Measurements from ENCODE around the gene TACC2.

The TACC2 gene

DNA sequence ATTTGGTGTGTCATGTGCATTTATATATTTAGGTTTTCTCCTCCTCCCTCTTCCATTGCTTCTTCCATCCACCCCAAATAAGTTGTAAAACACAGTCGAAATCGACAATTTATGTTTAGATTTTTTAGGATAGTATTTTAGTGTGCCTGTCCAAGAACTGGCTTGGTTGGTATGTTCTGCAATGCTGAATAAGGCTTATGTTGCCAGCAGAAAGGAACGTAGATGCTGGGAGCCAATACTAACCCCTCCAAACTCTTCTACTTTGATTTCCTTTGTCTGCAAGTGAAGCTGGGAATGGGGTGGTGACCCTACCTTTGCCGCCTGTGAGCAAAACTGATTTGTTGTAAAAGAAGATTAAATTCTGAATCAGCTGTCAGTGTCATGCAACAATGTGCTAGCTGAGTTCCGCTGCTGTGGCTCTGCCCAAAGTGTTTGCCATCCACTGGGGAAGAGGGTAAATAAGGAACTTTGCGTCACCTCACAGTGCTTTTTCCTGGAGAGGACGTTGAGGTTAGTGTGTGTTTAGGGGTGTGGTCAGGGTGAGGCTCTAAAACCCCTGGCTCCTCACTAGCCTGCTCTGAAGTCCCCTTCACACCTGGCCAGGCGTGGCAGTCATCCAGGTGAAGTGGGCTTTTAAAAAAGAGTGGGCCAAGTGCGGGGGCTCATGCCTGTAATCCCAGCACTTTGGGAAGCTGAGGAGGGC lies 44.4 kb downstream of the TACC2 start:
- DNase-seq: no peak

DNA sequence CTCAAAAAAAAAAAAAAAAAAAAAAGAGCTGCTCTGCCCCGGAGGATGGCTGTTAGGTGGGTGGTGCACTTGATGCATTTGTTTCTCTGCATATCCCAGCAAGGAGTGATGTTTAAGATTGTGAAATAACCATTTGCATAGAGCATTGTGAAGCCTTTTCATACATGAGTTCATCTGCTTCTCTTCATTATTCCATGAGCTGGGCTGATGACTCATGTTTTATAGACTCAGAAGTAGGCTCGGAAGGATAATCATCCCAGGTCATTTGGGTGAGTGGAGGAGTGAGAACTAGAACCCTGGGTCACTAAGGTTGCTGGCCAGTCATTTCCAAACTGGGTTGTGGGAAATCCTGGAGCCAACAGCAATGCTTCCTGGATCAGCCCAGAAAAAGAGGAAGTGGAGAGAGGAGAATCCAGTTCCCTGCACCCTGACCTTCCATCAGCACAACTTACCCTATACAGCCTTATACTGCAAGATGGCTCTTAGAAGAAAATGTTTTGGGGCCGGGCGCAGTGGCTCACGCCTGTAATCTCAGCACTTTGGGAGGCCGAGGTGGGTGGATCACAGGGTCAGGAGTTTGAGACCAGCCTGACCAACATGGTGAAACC lies 45.3 kb downstream of the TACC2 start:
- DNase-seq: no peak

DNA sequence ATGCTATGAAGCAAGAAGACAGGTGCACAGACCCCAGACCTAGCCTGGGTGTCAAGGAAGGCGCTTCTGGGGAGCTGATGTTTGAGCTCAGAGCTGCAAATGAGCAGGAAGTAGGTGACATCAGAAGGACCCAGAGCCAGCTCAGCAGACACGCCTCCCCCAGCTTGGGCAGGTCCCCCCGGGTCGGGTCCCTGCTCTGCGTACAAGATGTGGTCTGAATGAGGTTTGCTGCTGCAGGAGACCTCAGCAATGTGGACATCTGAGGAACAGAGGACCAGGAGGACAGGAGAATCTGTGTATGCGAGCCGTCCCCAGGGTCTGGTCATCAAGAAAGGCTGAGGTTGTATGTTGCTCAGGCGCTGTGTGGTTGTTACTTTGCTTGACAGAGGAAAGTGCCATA lies 51.8 kb downstream of the TACC2 start:
- DNase-seq: no peak

DNA sequence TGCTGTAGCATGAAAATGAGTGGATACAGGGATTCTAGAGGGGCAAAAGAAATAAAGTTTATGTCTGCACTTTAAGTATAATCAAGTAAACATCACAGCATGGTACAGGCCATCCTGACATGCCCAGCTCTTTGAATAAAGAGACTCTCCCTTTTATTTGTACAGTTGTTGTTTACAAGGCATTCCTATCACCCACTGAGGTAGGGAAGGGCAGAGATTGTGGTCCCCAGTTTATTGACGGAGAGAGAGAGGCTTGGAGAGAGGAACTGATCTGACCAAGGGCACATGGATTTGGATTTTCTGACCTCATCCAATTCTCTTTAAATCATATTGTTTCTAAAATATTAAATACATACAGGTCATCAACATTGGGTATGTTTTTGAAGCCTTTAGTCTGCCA lies 53.9 kb downstream of the TACC2 start:
- no peak for DNase-seq

DNA sequence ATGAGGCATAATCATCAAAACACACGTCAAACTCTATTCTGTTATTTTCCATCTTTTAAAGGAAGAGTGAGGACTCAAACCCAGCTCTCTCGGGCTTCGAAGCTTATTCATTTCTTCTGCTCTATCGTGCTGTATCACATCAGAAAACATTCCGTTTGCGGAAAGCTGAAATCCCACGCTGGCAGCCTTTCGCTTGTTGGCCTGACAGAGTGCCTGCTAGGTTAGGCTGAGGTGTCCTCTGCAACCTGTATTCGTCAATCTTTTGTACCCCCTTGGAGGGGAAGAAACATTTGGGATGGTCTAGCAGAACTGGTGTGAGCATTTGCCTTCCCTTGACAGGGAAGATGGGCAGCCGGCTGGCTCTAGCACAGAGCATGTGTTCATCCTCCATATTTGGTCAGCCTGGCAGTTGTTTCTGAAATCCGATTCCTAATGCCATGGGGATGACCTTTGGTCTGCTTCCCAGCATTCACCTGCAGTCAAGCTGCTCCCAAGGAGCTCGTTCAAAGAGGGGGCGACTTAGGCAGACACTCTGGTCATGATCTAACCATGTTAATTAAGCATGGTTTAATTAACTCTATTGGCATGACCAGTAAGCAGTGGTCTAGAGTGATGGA lies 55.2 kb downstream of the TACC2 start:
- DNase-seq: no peak

DNA sequence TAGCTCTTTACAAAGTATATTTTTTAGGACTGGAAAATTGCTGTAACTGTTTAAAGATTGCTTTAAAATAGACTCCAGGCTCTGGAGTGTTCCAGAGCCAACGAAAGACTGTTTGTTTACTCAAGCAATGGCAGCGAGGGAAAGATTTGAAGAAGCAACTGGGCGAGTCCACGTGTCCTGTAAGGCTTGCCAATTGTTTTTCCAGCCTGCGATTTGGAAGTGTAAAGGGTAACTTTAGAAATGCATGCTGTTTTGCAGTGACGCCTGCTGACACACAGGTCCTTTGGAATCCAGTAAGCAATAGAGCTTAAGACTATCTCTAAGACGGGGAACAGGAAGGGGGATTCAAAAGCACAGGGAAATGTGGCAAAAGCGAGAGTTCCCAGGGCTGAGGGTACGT lies 55.8 kb downstream of the TACC2 start:
- no peak for DNase-seq

DNA sequence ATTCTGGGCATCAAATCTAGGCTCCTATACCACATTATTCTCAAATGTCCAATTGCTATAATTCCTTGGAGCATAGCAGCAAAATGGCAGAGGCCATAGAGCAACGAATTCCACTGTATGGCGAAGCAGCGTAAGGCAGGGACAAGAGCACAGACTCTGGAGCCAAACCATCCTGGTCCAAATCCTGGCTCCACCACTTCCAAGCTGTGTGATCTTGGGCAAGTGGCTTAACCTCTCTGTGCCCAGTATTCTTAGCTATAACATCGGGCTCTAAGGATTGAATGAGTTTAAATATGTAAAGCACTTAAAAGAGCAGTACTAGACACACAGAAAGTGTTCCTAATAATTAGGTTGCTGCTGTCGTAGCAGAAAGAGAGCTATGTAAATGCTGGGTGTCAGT lies 56.2 kb downstream of the TACC2 start:
- DNase-seq: no peak

DNA sequence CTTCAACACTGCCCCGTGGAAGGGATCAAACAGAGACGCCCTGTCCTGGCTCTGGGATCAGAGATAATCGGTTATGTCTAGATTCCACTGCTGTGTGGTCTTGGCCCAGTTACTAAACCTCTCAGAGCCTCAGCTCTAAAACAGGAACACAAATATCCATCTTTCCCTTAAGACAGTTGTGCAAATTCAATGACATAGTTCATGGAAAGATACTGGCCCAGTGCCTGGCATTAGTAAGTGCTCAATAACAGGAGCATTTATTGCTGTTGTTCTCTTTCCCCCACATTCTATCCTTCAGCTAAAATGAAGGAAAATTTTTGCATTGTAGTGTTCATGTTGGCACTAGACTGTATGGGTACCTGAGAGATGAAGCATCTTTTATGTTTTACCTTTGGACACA lies 58.6 kb downstream of the TACC2 start:
- DNase-seq: no peak

DNA sequence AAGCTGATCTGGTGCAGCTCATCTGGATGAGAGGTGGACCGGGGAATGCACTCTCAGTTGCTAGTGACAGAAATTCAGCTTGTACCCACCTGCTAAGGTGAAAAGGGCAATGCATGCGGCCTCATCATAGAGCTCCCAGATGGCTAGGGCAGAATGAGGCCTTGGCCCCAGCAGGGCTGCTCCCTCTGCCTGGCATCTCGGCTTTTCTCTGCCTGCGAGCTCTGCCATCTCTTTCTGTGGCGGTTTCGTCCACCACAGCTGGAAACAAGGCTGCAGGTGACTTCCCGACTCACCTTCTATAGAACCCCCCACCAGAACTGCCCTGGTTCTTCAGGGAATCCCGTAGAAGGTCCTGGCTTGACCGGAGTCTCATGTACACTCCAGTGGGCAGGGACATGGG lies 60.1 kb downstream of the TACC2 start:
- DNase-seq: no peak

DNA sequence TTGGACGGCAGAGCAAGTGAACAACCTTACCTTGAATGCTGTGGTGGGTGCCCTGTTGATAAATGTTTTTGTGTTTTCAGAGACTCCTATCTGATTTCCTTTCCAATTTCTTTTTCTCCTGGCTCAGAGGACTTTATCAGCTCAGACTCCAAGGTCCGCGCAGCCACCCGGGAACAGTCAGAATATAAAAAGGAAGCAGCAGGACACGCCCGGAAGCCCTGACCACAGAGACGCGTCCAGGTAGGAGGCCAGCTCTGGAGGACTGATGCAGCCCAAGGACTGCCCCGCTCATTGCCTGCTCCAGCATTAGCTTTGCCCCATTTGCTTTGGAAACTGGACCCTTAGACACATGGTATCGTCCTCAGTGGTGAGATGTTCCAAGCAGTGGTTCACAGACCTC lies 61.3 kb downstream of the TACC2 start:
- no peak for DNase-seq

DNA sequence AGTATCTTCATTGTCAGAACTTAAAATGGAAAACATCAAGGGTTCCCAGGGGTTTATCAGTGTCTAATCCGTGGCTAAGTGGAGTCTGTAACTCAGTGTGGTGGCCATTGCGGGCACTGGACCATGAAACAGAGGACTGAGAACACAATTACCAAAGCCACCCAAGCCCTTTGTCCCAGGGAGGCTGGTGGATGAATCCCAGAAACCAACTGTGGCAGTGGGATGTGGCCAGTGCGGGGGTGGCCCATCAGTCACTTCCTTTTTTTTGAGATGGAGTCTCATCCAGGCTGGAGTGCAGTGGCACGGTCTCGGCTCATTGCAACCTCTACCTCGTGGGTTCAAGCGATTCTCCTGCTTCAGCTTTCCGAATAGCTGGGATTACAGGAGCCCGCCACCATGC lies 61.8 kb downstream of the TACC2 start:
- DNase-seq: no peak

DNA sequence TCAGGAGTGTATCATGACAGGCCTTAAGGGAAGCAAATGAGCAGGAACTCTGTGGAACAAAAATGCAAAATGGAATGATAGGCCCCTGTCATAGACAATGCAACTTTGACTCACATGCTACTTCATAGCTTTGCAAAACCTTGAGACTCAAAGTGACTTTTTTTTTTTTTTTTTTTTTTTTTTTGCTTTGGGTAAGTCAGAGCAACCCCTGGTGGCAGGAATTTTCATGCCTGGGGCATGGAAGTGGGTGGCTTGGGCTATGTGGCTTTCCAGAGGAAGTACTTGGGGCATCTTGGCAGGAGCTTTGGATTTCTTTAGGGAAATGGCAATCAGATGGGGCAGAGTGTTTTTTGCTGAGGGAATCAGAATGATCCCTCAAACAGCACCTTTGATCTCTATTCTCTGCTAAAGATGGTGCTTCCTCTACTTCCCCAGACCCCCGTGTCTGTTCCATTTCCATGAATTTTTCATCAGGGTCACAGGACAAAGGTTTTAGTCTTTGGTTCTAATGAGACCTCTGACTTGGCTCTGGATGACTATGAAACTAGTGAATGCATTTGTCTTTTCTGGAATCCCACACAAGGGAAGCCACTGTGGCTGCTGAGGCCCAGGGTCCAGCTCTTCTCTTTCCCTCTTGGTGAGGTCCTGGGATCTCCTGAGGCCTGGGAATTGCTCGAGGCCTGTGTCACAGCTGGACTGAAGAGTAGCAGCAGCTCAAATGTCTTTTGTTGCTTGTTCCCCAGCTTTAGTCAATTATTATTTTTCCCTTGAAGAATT lies 62.8 kb downstream of the TACC2 start:
- DNase-seq: no peak

DNA sequence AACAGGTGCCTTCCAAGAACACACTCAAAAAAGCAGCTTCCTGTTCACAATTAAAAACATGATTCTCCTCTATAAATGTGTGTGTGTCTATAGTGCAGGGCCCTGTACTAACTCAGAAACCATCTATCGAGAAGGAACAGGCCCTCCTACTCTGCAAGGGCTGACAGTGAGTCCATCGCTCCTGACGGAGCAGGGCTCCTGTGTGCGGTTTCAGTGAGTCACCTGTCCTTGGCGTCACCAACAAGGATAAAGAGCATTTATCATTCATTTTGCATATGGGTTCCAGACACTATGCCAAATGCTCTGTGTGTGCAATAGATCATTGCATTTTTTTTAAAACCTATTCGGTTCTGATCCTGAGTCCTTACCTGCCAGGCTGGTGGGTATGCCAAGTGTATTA lies 63.7 kb downstream of the TACC2 start:
- DNase-seq: no peak

DNA sequence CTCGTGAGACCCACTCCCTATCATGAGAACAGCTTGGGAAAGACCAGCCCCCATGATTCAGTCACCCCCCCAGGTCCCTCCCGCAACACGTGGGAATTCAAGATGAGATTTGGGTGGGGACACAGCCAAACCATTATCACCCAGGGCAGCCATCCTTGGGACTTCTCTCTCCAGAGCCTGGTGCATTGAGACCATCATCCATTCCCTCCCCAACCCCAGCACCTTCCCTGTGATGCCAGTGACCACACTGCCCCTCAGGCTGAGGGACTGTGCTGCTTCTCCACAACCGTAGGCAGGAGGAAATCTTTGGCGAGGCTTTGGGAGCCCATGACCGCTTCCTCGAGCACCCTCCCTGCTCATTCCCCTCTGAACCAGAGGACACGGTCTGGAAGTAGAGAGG lies 64.4 kb downstream of the TACC2 start:
- no peak for DNase-seq

DNA sequence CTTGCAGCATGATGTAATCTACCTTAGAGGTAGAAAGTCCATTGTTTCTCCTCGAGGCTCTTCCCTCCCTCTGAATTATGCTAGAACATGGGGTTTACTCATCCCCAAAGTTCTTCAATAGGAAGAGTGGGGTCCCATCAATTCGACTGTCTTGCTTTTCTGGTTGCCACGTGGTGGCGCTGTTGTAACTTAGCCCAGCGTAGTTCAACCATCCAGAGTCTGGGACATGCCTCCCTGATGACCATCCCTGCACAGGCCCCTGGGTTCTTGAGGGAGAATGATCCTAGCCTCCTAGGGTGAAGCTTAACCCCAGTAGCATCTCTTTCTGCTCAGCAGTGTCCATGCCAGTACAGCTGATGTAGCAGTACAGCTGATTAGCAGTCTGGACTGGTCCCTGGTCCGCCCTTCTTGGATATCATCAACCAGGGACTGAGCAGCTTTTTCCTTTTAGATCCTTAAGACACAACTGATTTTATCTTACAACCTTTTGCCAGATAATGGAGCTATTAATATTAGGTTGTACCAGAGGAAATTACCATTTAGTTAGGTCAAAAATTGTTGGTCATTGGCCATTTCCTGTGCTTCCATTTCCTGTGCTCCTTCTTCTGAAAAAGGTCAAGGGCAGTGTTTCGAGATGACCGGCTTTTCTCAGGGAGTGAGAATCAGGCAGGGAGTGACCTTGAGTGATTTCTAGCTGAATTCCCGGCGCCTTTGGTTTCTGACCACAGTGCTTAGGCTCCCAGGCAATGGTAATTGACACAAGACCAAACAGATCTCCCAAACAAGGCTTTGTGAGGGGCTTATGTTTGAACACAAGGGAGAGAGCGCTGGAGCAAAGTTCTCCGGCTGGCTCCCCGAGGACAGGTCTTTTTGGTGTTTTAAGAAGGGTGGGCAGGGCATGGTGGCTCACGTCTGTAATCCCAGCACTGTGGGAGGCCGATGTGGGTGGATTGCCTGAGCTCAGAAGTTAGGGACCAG lies 65.4 kb downstream of the TACC2 start:
- DNase-seq: peak in 1 of 5 experiments; percentile 3

DNA sequence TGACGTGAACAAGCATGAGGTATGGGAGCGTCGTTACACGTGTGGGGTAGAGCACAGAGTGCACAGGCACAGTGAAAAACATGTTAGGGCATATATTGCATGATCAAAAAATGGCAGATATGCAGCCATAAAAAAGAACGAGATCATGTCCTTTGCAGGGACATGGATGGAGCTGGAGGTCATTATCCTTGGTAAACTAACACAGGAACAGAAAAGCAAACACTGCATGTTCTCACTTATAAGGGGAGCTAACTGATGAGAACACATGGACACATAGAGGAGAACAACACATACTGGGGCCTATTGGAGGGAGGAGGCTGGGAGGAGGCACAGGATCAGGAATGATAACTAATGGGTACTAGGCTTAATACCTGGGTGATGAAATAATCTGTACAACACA lies 66.3 kb downstream of the TACC2 start:
- DNase-seq: no peak

DNA sequence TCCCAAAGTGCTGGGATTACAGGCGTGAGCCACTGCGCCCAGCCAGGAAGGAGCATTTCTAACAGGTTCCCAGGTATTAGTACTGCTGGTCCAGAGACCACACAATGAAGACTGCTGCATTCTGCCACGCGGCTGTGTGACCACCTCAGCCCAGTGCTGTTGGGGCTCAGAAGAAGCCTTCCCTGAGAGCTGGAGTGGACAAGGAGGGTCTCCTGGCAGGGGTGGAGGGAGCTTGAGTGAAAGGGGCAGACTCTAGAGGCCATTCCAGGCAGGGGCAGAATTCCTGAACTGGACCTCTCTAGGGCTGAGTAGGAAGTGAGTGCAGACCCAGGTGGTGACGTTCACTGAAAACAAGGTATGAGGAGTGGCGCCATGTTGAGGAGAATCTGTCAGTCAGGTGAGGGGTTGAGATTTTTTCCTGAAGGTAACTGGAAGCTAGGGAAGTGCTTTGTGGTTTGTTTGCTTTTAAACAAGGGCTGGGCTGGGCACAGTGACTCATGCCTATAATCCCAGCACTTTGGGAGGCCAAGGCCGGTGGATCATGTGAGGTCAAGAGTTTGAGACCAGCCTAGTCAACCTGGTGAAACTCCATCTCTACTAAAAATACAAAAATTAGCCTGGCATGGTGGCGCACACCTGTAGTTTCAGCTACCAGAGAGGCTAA lies 67.6 kb downstream of the TACC2 start:
- DNase-seq: no peak

DNA sequence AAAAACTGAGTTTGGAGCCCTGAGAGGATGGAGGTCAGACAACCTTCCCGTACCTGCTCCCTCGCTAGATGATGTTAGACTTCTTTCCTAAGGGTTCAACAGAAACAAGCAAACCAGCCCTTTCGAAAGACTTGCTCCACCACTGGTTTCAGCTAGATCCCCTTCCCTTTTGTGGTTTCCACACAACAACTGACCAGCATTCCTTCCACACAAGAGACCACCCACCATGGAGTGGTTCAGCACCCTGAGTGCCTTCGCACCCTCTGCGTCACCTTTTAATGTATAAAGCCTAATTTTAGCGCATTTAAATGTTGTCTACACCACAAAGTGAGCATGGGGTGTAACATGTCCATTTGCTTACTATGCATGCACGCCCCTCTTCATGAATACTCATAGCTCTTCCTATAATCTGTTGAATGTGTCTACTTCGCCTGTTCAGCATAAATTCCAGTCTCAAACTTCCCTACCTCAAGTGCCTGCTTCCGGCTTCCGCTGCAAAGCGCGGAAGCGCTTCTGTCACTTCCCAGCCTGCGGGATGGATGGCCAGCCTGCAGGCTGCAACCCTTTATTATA lies 69.0 kb downstream of the TACC2 start:
- DNase-seq: no peak

DNA sequence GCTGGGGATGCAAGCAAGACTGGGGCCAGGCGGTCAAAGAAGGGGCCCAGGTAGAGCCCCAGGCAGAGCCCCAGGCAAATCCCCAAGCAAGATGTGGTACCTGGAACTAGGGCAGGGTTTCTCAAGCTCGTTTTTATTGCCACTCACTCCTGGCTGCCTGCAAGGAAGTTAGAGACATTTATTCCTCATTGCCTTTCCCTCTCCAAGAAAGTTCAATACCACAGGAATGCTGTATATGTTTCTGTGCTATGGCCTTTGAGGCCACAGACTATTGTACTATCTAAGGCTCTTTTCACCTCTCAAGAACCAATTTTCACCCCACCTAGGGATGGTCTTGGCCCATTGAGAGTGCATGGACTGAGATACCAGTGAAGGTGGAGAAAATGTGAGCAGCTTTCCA lies 71.3 kb downstream of the TACC2 start:
- DNase-seq: no peak

DNA sequence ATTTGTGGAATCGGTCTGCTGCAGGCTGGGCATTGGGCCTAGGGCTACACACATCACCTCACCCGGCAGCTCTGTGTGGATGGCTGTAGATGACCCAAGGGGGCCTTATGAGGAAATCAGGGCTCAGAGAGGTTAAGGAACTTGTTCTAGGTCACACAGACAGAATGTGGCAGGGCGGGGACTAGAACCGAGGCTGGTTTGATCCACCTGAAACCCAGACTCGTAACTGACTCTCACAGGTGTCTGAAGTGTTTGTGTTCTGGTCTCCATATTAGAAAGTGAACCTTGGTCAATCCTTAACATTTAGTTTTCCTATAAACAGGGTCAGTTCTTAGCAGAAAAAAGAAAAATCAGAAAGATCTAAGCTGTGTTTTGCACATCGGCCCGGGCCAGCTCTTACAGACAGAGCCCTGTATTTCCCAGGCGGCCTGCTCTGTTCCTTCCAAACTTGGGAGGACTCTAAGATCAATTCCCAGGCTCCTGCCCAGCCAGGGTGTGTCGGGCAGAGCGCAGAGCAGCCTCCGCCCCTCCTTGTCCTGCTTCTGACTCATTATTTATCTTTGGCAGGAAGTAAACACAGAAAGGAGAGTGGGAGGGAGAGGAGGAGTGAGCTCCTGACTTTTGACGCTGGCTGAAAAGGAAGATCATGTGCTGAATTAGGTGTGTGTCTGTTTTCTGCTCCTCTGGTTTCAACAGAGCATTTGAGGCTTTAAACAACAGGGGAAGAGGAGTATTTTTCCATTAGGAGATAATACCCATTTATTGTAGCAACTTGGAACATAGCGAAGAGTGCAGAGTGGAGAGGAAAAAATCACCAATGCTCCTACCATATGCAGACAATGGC lies 74.1 kb downstream of the TACC2 start:
- no peak for DNase-seq

Measured in T-helper 2 cell (primary cell).